Neural cell (in vitro differentiated cells): Measurements from ENCODE around the gene SLC15A5. TPM values are rescaled to one million over a fixed set of nuclear protein-coding genes. Genes with fewer than 3 reads are reported as not detected.

Source experiments
- H2AFZ ChIP-seq: fragments of 200-600, 300-800 bp; sonication (generic), shearing (Covaris generic); 2 replicates; pipeline ENCODE4 v1.6.0; 2014; ENCODE audit warnings: low read depth, mild to moderate bottlenecking, antibody characterized with exemption, low read length, moderate library complexity
- H3F3A ChIP-seq: fragments of 200-600 bp; shearing (Covaris generic); 2 replicates; pipeline ENCODE4 v1.6.1; 2016; ENCODE audit warnings: mild to moderate bottlenecking, moderate library complexity, mixed read lengths, antibody characterized with exemption, low read length; ENCODE audit not compliant: insufficient read depth, poor library complexity, severe bottlenecking
- H3K27ac ChIP-seq: fragments of 200-600, 300-800 bp; sonication (generic), shearing (Covaris generic); 2 replicates; pipeline ENCODE4 v1.5.1; 2014; ENCODE audit warnings: mild to moderate bottlenecking, low read length, moderate library complexity
- H3K27me3 ChIP-seq: fragments of 300-800, 200-600 bp; sonication (generic), shearing (Covaris generic); 2 replicates; pipeline ENCODE4 v1.6.0; 2014; ENCODE audit warnings: mild to moderate bottlenecking, low read depth, low read length, moderate library complexity; ENCODE audit not compliant: insufficient read depth
- H3K36me3 ChIP-seq: fragments of 300-800, 200-600 bp; sonication (generic), shearing (Covaris generic); 2 replicates; pipeline ENCODE4 v1.5.1; 2014; ENCODE audit warnings: mild to moderate bottlenecking, antibody characterized with exemption, low read length, moderate library complexity; ENCODE audit not compliant: insufficient read depth
- H3K4me2 ChIP-seq: fragments of 300-800, 200-600 bp; sonication (generic), shearing (Covaris generic); 2 replicates; pipeline ENCODE4 v1.6.0; 2014; ENCODE audit warnings: mild to moderate bottlenecking, low read length
- H3K4me3 ChIP-seq: fragments of 300-800, 200-600 bp; sonication (generic), shearing (Covaris generic); 2 replicates; pipeline ENCODE4 v1.5.1; 2014; ENCODE audit warnings: mild to moderate bottlenecking, low read length, moderate library complexity
- H3K79me2 ChIP-seq: fragments of 200-600 bp; shearing (Covaris generic); replicated peaks from 2 replicates; pipeline ENCODE4 v1.6.0; 2014; ENCODE audit warnings: mild to moderate bottlenecking, low read length, moderate library complexity; ENCODE audit not compliant: insufficient read depth
- H3K9ac ChIP-seq: fragments of 300-800, 200-600 bp; sonication (generic), shearing (Covaris generic); 2 replicates; pipeline ENCODE4 v1.6.1; 2016; ENCODE audit warnings: mild to moderate bottlenecking, low read length, mixed read lengths
- H3K9me2 ChIP-seq: fragments of 200-600 bp; shearing (Covaris generic); 2 replicates; pipeline ENCODE4 v1.6.1; 2016; ENCODE audit warnings: mild to moderate bottlenecking, low read length, mixed read lengths; ENCODE audit not compliant: insufficient read depth
- H3K9me3 ChIP-seq: fragments of 200-600, 300-800 bp; sonication (generic), shearing (Covaris generic); 2 replicates; pipeline ENCODE4 v1.6.1; 2016; ENCODE audit warnings: mild to moderate bottlenecking, mixed run types, low read length, moderate library complexity, mixed read lengths
- H4K20me1 ChIP-seq: fragments of 200-600 bp; shearing (Covaris generic); 2 replicates; pipeline ENCODE4 v1.6.1; 2016; ENCODE audit warnings: mild to moderate bottlenecking, mixed run types; ENCODE audit not compliant: insufficient read depth
- EP300 ChIP-seq: fragments of 450-650 bp; conservative IDR thresholded peaks from 2 replicates; pipeline ENCODE4 v1.6.1; 2014; ENCODE audit warnings: antibody characterized with exemption, mild to moderate bottlenecking, moderate library complexity; ENCODE audit not compliant: poor library complexity, severe bottlenecking
- EZH2 ChIP-seq: fragments of 200-600, 300-800 bp; shearing (Covaris generic), sonication (generic); IDR thresholded peaks from 2 replicates; pipeline ENCODE4 v1.6.1; 2014; ENCODE audit warnings: antibody characterized with exemption, low read length, borderline replicate concordance, mild to moderate bottlenecking; ENCODE audit not compliant: insufficient read depth, poor library complexity, severe bottlenecking
- MXI1 ChIP-seq: fragments of 450-650 bp; conservative IDR thresholded peaks from 2 replicates; pipeline ENCODE4 v1.6.1; 2014; ENCODE audit warnings: antibody characterized with exemption, mild to moderate bottlenecking; ENCODE audit not compliant: poor library complexity, severe bottlenecking
- POLR2AphosphoS5 ChIP-seq: IDR thresholded peaks from 2 replicates; pipeline ENCODE4 v1.6.1; 2012
- RAD21 ChIP-seq: fragments of 450-650 bp; conservative IDR thresholded peaks from 2 replicates; pipeline ENCODE4 v1.6.1; 2014; ENCODE audit warnings: antibody characterized with exemption, mild to moderate bottlenecking, moderate library complexity
- SMC3 ChIP-seq: fragments of 450-650 bp; conservative IDR thresholded peaks from 2 replicates; pipeline ENCODE4 v1.6.1; 2014; ENCODE audit warnings: antibody characterized with exemption, mild to moderate bottlenecking, moderate library complexity; ENCODE audit not compliant: poor library complexity
- TAF1 ChIP-seq: IDR thresholded peaks from 2 replicates; pipeline ENCODE4 v1.6.1; 2012; ENCODE audit warnings: low read depth
- polyA plus RNA-seq: library from polyadenylated mRNA; depleted of rRNA; stranded (reverse); fragments of >200 nt; gene quantifications from 2 replicates; pipeline ENCODE4 v1.2.3, GENCODE V29; 2014
- TF ChIP-seq, protein P1 (sequence below): IDR thresholded peaks from 2 replicates; pipeline ENCODE4 v1.6.1; 2012; ENCODE audit warnings: borderline replicate concordance
- TF ChIP-seq, protein P2 (sequence below): fragments of 450-650 bp; IDR thresholded peaks from 2 replicates; pipeline ENCODE4 v1.5.1; 2014; ENCODE audit warnings: antibody characterized with exemption, mild to moderate bottlenecking, moderate library complexity; ENCODE audit not compliant: poor library complexity, severe bottlenecking

SLC15A5 gene
- polyA plus RNA-seq, 1 donor from 2014 or later, result not detected

DNA sequence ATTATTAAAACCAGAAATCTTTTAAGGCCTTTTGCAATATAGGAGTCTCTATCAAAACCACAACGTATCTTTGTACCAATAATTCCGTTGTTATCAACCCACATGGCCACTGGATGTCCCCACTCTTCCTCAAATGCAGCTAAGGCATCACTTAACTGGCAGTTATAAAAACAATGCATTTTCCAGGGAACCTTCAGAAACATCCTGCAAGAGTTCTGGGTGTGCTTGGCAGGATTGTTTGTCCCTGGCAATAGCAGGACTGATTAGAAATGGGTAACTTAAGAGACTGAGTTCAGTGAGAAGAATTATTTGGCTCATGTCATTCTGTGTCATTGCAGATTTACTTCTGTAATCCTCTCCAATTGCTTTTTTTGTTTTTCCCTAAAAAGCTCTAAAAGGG is 112.0 kb downstream of the SLC15A5 start:
- Histone ChIP-seq H3K9ac (no peak overlapping the region), H3F3A (no peaks in the 10 kb centered on the region), H3K27me3 (no peaks in the 10 kb centered on the region), H3K79me2 (no peaks in the 10 kb centered on the region), H3K27ac (no peak overlapping the region), H4K20me1 (no peaks in the 10 kb centered on the region), H3K36me3 (no peaks in the 10 kb centered on the region), H3K9me2 (no peaks in the 10 kb centered on the region), H3K4me2 (no peak overlapping the region), H3K9me3 (no peaks in the 10 kb centered on the region), H2AFZ (no peak overlapping the region), H3K4me3 (no peak overlapping the region)
- TF ChIP-seq EZH2, result no peak
- TF ChIP-seq TAF1, result no peak
- TF ChIP-seq RAD21, result peak; percentile 93
- TF ChIP-seq POLR2AphosphoS5, result no peak
- TF ChIP-seq, protein P1, sequence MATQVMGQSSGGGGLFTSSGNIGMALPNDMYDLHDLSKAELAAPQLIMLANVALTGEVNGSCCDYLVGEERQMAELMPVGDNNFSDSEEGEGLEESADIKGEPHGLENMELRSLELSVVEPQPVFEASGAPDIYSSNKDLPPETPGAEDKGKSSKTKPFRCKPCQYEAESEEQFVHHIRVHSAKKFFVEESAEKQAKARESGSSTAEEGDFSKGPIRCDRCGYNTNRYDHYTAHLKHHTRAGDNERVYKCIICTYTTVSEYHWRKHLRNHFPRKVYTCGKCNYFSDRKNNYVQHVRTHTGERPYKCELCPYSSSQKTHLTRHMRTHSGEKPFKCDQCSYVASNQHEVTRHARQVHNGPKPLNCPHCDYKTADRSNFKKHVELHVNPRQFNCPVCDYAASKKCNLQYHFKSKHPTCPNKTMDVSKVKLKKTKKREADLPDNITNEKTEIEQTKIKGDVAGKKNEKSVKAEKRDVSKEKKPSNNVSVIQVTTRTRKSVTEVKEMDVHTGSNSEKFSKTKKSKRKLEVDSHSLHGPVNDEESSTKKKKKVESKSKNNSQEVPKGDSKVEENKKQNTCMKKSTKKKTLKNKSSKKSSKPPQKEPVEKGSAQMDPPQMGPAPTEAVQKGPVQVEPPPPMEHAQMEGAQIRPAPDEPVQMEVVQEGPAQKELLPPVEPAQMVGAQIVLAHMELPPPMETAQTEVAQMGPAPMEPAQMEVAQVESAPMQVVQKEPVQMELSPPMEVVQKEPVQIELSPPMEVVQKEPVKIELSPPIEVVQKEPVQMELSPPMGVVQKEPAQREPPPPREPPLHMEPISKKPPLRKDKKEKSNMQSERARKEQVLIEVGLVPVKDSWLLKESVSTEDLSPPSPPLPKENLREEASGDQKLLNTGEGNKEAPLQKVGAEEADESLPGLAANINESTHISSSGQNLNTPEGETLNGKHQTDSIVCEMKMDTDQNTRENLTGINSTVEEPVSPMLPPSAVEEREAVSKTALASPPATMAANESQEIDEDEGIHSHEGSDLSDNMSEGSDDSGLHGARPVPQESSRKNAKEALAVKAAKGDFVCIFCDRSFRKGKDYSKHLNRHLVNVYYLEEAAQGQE, result no peak
- TF ChIP-seq EP300, result no peak
- TF ChIP-seq MXI1, result no peak
- TF ChIP-seq, protein P2, sequence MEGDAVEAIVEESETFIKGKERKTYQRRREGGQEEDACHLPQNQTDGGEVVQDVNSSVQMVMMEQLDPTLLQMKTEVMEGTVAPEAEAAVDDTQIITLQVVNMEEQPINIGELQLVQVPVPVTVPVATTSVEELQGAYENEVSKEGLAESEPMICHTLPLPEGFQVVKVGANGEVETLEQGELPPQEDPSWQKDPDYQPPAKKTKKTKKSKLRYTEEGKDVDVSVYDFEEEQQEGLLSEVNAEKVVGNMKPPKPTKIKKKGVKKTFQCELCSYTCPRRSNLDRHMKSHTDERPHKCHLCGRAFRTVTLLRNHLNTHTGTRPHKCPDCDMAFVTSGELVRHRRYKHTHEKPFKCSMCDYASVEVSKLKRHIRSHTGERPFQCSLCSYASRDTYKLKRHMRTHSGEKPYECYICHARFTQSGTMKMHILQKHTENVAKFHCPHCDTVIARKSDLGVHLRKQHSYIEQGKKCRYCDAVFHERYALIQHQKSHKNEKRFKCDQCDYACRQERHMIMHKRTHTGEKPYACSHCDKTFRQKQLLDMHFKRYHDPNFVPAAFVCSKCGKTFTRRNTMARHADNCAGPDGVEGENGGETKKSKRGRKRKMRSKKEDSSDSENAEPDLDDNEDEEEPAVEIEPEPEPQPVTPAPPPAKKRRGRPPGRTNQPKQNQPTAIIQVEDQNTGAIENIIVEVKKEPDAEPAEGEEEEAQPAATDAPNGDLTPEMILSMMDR, result peak; percentile 83
- peak; percentile 89 for TF ChIP-seq SMC3

DNA sequence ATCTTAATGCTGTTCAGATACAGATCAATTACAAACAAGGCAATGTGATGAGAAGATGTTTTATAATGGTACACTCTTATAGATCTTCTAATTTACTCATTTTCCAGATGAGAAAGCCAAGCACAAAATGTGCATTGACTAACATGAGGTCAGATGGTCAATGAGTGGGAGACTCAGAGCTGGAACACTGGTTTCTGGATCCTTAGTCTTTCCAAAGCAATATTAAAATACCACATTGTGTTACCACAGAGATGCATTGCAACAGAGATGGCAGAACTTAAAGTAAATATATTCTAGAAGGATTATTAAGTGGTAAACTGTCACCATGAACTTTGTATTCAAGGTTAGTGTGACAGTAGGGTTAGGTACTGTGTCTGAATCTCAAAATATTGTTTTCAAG is 113.6 kb downstream of the SLC15A5 start:
- no peaks in the 10 kb centered on the region for H3K36me3 ChIP-seq
- no peaks in the 10 kb centered on the region for H3K27me3 ChIP-seq
- TF ChIP-seq POLR2AphosphoS5, result no peak
- no peaks in the 10 kb centered on the region for H4K20me1 ChIP-seq
- no peaks in the 10 kb centered on the region for H3K9me3 ChIP-seq
- H3K27ac ChIP-seq, result no peak overlapping the region
- no peak overlapping the region for H3K4me3 ChIP-seq
- H3K4me2 ChIP-seq, result no peak overlapping the region
- no peaks in the 10 kb centered on the region for H3K9me2 ChIP-seq
- H3F3A ChIP-seq, result no peaks in the 10 kb centered on the region
- no peak overlapping the region for H2AFZ ChIP-seq
- H3K79me2 ChIP-seq, result no peaks in the 10 kb centered on the region
- H3K9ac ChIP-seq, result no peak overlapping the region

DNA sequence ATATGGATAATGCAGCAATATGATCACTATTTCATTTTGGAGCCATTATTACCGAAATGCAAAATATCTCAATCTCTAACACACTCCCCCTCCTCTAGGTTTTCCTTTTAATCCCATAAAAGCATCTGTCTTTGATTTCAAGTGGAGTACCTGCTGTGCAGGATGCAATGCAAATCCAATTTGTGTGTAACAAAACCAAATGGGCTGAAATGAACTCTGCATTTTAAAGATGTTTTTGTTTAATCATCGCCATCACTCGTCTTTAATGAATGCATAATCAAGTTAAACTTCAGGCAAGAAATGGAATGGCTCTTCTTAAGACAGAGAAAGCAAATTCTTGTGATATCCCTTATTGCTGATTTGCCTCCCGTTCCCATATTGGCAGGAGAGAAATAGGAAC is 114.3 kb downstream of the SLC15A5 start:
- Histone ChIP-seq H3K9me3 (no peaks in the 10 kb centered on the region), H3K9ac (no peak overlapping the region), H3K4me2 (no peak overlapping the region), H3K79me2 (no peaks in the 10 kb centered on the region), H2AFZ (no peak overlapping the region), H3K27ac (no peak overlapping the region), H3K36me3 (no peaks in the 10 kb centered on the region), H3F3A (no peaks in the 10 kb centered on the region), H3K27me3 (no peaks in the 10 kb centered on the region), H4K20me1 (no peaks in the 10 kb centered on the region), H3K9me2 (no peaks in the 10 kb centered on the region), H3K4me3 (no peak overlapping the region)
- TF ChIP-seq MXI1, result no peak
- TF ChIP-seq RAD21, result no peak
- no peak for TF ChIP-seq EP300
